SK-N-SH treated with all-trans-retinoic acid at 6 μM for 48 hours (cell line): ENCODE measurements around the gene MXD4.

Experiments used
- CSDC2 ChIP-seq: fragments of 250-450 bp; sonication (Bioruptor Pico); IDR thresholded peaks from 2 replicates; pipeline ENCODE4 v1.5.0; 2020; ENCODE audit warnings: mild to moderate bottlenecking, moderate library complexity
- GLIS3 ChIP-seq: fragments of 250-450 bp; sonication (Bioruptor Pico); IDR thresholded peaks from 2 replicates; pipeline ENCODE4 v1.5.0; 2020; ENCODE audit warnings: mild to moderate bottlenecking, moderate library complexity
- OSR1 ChIP-seq: fragments of 250-450 bp; sonication (Bioruptor Pico); IDR thresholded peaks from 2 replicates; pipeline ENCODE4 v1.8.0; 2022; ENCODE audit warnings: moderate library complexity, mild to moderate bottlenecking, inconsistent platforms
- SNAI2 ChIP-seq: fragments of 250-450 bp; sonication (Bioruptor Pico); IDR thresholded peaks from 2 replicates; pipeline ENCODE4 v1.5.0; 2020; ENCODE audit warnings: mild to moderate bottlenecking, moderate library complexity
- TOX ChIP-seq: fragments of 250-450 bp; sonication (Bioruptor Pico); IDR thresholded peaks from 2 replicates; pipeline ENCODE4 v1.8.0; 2021; ENCODE audit warnings: mild to moderate bottlenecking, moderate library complexity, borderline replicate concordance
- ZC3H10 ChIP-seq: fragments of 250-450 bp; sonication (Bioruptor Pico); IDR thresholded peaks from 2 replicates; pipeline ENCODE4 v1.5.1; 2021; ENCODE audit warnings: mild to moderate bottlenecking, moderate library complexity
- ZFP3 ChIP-seq: fragments of 250-450 bp; sonication (Bioruptor Pico); IDR thresholded peaks from 2 replicates; pipeline ENCODE4 v1.5.0; 2020; ENCODE audit warnings: mild to moderate bottlenecking, moderate library complexity
- ZFP30 ChIP-seq: fragments of 450-650 bp; formaldehyde crosslinking; IDR thresholded peaks from 2 replicates; pipeline ENCODE4 v1.5.0; 2022; ENCODE audit warnings: mild to moderate bottlenecking, moderate library complexity
- TF ChIP-seq, protein P1 (sequence below): fragments of 250-450 bp; sonication (Bioruptor Pico); IDR thresholded peaks from 2 replicates; pipeline ENCODE4 v1.8.0; 2020; ENCODE audit warnings: mild to moderate bottlenecking, moderate library complexity, borderline replicate concordance

- TF ChIP-seq GLIS3 (no peak), ZFP30 (CRISPR knock-in tag) (no peak), OSR1 (no peak), ZC3H10 (CRISPR knock-in tag) (no peak), SNAI2 (CRISPR knock-in tag) (no peak), TOX (no peak), CSDC2 (CRISPR knock-in tag) (no peak), ZFP3 (no peak)
- TF ChIP-seq, protein P1, sequence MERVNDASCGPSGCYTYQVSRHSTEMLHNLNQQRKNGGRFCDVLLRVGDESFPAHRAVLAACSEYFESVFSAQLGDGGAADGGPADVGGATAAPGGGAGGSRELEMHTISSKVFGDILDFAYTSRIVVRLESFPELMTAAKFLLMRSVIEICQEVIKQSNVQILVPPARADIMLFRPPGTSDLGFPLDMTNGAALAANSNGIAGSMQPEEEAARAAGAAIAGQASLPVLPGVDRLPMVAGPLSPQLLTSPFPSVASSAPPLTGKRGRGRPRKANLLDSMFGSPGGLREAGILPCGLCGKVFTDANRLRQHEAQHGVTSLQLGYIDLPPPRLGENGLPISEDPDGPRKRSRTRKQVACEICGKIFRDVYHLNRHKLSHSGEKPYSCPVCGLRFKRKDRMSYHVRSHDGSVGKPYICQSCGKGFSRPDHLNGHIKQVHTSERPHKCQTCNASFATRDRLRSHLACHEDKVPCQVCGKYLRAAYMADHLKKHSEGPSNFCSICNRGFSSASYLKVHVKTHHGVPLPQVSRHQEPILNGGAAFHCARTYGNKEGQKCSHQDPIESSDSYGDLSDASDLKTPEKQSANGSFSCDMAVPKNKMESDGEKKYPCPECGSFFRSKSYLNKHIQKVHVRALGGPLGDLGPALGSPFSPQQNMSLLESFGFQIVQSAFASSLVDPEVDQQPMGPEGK (CRISPR knock-in tag), result no peak
Measured at GRCh38 chr4:2304321-2304876, 42.5 kb upstream of the MXD4 start.
